Keratinocyte (primary cell): ENCODE data around the gene ST8SIA6.

Experiments used
- CTCF ChIP-seq, 3 experiments: IDR thresholded peaks in 1 of 3; conservative IDR thresholded peaks in 1 of 3; optimal IDR thresholded peaks in 1 of 3; 2 replicates in 2 of 3; 3 replicates in 1 of 3; pipeline versions ENCODE3 to v1.5.1; 2011; ENCODE audit warnings: low read length in 3 of 3, mild to moderate bottlenecking in 3 of 3, moderate library complexity in 2 of 3, control low read depth in 1 of 3, inconsistent platforms in 1 of 3; ENCODE audit not compliant: insufficient read depth in 2 of 3; ENCODE audit errors: extremely low read depth in 1 of 3
- EZH2 ChIP-seq: IDR thresholded peaks from one replicate; pipeline ENCODE4 v1.6.1; 2012; ENCODE audit warnings: inconsistent platforms, mild to moderate bottlenecking, low read length, moderate library complexity

- TF ChIP-seq EZH2 (no peak), CTCF (optimal IDR thresholded peaks at IDR 0.05 in 1 of 3, IDR thresholded peaks at IDR 0.05 in 1 of 3, conservative IDR thresholded peaks at IDR 0.05 in 1 of 3; ENCODE audit: extremely low read depth in 1 of 3, insufficient read depth in 2 of 3, low read length in 3 of 3) (no peak)
Observed at GRCh38 chr10:17387861-17388503, 66.4 kb downstream of the ST8SIA6 start.
